ENCODE results near the gene THEM4. TPM values are rescaled to one million over a fixed set of nuclear protein-coding genes. Genes with fewer than 3 reads are reported as not detected.
A peak's percentile ranks its signal among the peaks of the same experiment; 100 is the strongest.
"Not testable (repeated sequence)": the region's sequence is repeated elsewhere in the genome, so short reads cannot be mapped to it uniquely, and the experiment has no call there.

THEM4 gene
- total RNA-seq, 3 donors from 2014 or later (not counting 1 experiment from before 2014, with no cell fraction given), result 11.9 to 16.2 (median 15.5) TPM

DNA sequence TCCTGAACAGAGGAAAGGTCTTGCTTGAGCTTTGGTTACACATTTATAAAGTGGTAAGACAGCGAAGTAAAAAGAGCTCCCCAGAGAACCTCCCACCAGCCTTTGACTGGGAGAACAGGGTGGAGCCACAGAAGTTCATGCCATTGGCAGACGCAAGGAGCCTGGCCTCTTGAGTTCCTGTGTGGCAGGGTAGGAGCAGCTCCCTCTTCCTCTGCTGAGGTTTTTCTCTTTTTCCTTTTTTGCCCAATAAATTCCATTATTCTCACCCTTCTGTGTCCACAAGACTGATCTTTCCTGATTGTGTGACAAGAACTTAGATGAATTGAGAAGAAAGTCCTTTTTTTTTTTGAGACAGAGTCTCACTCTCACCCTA lies 4.3 kb downstream of the THEM4 start:
- peak in 1 of 2 donors; percentile 77 for DNase-seq
- peak overlapping the region; percentile 68 to 82 for H3K27ac Mint-ChIP-seq
- H3K4me3 ChIP-seq (ENCODE audit: low read length), result no peak overlapping the region
- intact Hi-C loops (cut with micrococcal nuclease), result loop anchor here (5.0 kb wide), 1 partner anchor 42 kb away; no protein-coding TSS in a partner anchor
- TF ChIP-seq, protein P1, sequence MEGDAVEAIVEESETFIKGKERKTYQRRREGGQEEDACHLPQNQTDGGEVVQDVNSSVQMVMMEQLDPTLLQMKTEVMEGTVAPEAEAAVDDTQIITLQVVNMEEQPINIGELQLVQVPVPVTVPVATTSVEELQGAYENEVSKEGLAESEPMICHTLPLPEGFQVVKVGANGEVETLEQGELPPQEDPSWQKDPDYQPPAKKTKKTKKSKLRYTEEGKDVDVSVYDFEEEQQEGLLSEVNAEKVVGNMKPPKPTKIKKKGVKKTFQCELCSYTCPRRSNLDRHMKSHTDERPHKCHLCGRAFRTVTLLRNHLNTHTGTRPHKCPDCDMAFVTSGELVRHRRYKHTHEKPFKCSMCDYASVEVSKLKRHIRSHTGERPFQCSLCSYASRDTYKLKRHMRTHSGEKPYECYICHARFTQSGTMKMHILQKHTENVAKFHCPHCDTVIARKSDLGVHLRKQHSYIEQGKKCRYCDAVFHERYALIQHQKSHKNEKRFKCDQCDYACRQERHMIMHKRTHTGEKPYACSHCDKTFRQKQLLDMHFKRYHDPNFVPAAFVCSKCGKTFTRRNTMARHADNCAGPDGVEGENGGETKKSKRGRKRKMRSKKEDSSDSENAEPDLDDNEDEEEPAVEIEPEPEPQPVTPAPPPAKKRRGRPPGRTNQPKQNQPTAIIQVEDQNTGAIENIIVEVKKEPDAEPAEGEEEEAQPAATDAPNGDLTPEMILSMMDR (IDR thresholded peaks at IDR 0.05), result no peak
- peak overlapping the region; percentile 53 for H3K27ac ChIP-seq (ENCODE audit: low read length)
- no peaks in the 10 kb centered on the region for H3K36me3 ChIP-seq (ENCODE audit: control insufficient read depth, insufficient read depth, low read length)
- no peaks in the 10 kb centered on the region for H3K27me3 Mint-ChIP-seq (ENCODE audit: low read depth in 2 of 2)
- H3K9me3 ChIP-seq (ENCODE audit: control insufficient read depth, insufficient read depth, low read length), result peaks cover 13% of the 10 kb centered on the region
- peaks cover 5 to 6% of the 10 kb centered on the region in 2 donors for H3K9me3 Mint-ChIP-seq
- no peaks in the 10 kb centered on the region for H3K27me3 ChIP-seq (ENCODE audit: control insufficient read depth, insufficient read depth, low read length)
- peaks cover 28% of the 10 kb centered on the region for H3K4me1 ChIP-seq (ENCODE audit: control insufficient read depth, insufficient read depth, low read length)
- ATAC-seq, result peak in 1 of 3 donors; percentile 14
- H3K4me1 Mint-ChIP-seq, result peaks cover 42 to 44% of the 10 kb centered on the region in 2 donors
- H3K36me3 Mint-ChIP-seq, result peaks cover 18% of the 10 kb centered on the region
- 71% methylated on average over 2 of the region's 2 CpGs for WGBS (ENCODE audit: insufficient coverage)
- peak overlapping the region; percentile 43 for H3K4me3 Mint-ChIP-seq

DNA sequence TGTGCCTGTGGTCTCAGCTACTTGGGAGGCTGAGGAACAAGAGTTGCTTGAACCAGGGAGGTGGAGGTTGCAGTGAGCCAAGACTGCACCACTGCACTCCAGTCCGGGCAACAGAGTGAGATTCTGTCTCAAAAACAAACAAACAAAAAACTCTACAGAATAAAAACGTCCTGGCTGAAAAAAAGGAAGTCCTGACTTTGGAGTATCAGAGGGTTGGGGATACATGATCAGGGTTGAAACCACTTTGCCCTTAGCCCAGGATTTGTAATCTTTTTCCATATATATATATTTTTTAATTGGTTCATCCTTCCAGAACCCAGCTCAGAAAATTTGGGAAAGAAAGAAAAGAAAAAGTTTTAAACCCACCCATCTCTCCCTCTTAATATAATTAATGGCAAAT lies 6.5 kb downstream of the THEM4 start:
- TF ChIP-seq, protein P1 (IDR thresholded peaks at IDR 0.05), result no peak
- H3K36me3 ChIP-seq (ENCODE audit: control insufficient read depth, insufficient read depth, low read length), result no peaks in the 10 kb centered on the region
- peaks cover 12% of the 10 kb centered on the region for H3K9me3 ChIP-seq (ENCODE audit: control insufficient read depth, insufficient read depth, low read length)
- H3K27me3 ChIP-seq (ENCODE audit: control insufficient read depth, insufficient read depth, low read length), result no peaks in the 10 kb centered on the region
- H3K9me3 Mint-ChIP-seq, result peaks cover 6% of the 10 kb centered on the region in 2 donors
- no peak overlapping the region for H3K4me3 Mint-ChIP-seq
- DNase-seq (no peak), ATAC-seq (no peak)
- H3K27ac ChIP-seq (ENCODE audit: low read length), result no peak overlapping the region
- intact Hi-C loops (cut with micrococcal nuclease), result no loop called here
- no peaks in the 10 kb centered on the region for H3K27me3 Mint-ChIP-seq (ENCODE audit: low read depth in 2 of 2)
- peaks cover 26% of the 10 kb centered on the region for H3K4me1 ChIP-seq (ENCODE audit: control insufficient read depth, insufficient read depth, low read length)
- H3K4me3 ChIP-seq (ENCODE audit: low read length), result no peak overlapping the region
- WGBS (ENCODE audit: insufficient coverage), result no CpG with 5 or more reads among the region's 2 CpGs
- H3K4me1 Mint-ChIP-seq, result peaks cover 46 to 54% of the 10 kb centered on the region in 2 donors
- H3K27ac Mint-ChIP-seq, result no peak overlapping the region
- H3K36me3 Mint-ChIP-seq, result peaks cover 23% of the 10 kb centered on the region

DNA sequence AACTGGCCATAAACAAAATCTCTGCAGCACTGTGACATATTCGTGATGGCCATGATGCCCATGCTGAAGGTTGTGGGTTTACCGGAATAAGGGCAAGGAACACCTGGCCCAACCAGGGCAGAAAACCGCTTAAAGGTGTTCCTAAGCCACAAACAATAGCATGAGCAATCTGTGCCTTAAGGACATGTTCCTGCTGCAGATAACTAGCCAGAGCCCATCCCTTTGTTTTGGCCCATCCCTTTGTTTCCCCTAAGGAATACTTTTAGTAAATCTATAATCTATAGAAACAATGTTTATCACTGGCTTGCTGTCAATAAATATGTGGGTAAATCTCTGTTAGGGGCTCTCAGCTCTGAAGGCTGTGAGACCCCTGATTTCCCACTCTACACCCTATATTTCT lies 8.5 kb downstream of the THEM4 start:
- DNase-seq; ATAC-seq; intact Hi-C loops (cut with micrococcal nuclease); H3K27ac Mint-ChIP-seq; H3K27ac ChIP-seq (ENCODE audit: low read length); H3K27me3 Mint-ChIP-seq (ENCODE audit: low read depth in 2 of 2); H3K36me3 ChIP-seq (ENCODE audit: control insufficient read depth, insufficient read depth, low read length); H3K4me3 Mint-ChIP-seq; H3K9me3 Mint-ChIP-seq; H3K4me3 ChIP-seq (ENCODE audit: low read length); H3K9me3 ChIP-seq (ENCODE audit: control insufficient read depth, insufficient read depth, low read length); H3K27me3 ChIP-seq (ENCODE audit: control insufficient read depth, insufficient read depth, low read length): not testable (repeated sequence)
- H3K4me1 ChIP-seq (ENCODE audit: control insufficient read depth, insufficient read depth, low read length), result peaks cover 27% of the 10 kb centered on the region
- 100% methylated on average over 3 of the region's 3 CpGs for WGBS (ENCODE audit: insufficient coverage)
- Mint-ChIP-seq H3K4me1 (peaks cover 45 to 58% of the 10 kb centered on the region in 2 donors), H3K36me3 (peaks cover 13% of the 10 kb centered on the region)

DNA sequence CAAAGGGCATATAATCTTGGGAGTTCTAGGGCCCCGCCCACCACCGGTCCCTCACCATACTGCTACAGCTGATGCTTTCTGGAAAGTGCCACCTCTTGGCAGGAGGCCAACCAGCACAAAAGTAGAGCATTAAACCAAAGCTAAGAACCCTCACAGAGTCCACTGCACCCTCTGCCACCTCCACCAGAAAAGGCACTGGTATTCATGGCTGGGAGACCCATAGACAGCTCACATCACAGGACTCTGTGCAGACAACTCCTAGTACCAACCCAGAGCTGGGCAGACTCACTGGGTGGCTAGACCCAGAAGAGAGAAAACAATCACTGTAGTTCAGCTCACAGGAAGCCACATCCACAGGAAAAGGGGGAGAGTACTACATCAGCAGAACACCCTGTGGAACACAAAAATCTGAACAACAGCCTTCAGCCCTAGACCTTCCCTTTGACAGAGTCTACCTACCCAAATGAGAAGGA lies 10.8 kb downstream of the THEM4 start:
- Mint-ChIP-seq H3K9me3 (peaks cover 6% of the 10 kb centered on the region in 2 donors), H3K27ac (peak overlapping the region; percentile 35 to 84), H3K4me3 (peak overlapping the region; percentile 64), H3K4me1 (peaks cover 24 to 38% of the 10 kb centered on the region in 2 donors), H3K27me3 (ENCODE audit: low read depth in 2 of 2) (no peaks in the 10 kb centered on the region), H3K36me3 (peaks cover 13% of the 10 kb centered on the region)
- Histone ChIP-seq H3K27ac (ENCODE audit: low read length) (peak overlapping the region; percentile 50), H3K4me3 (ENCODE audit: low read length) (no peak overlapping the region), H3K9me3 (ENCODE audit: control insufficient read depth, insufficient read depth, low read length) (peaks cover 3% of the 10 kb centered on the region), H3K4me1 (ENCODE audit: control insufficient read depth, insufficient read depth, low read length) (peaks cover 19% of the 10 kb centered on the region), H3K36me3 (ENCODE audit: control insufficient read depth, insufficient read depth, low read length) (peaks cover 10% of the 10 kb centered on the region), H3K27me3 (ENCODE audit: control insufficient read depth, insufficient read depth, low read length) (no peaks in the 10 kb centered on the region)
- ATAC-seq (peak; percentile 32 to 57 (median 52)), DNase-seq (peak in 1 of 2 donors; percentile 74)
- intact Hi-C loops (cut with micrococcal nuclease), result no loop called here
- TF ChIP-seq, protein P1 (IDR thresholded peaks at IDR 0.05), result no peak
- WGBS (ENCODE audit: insufficient coverage), result 38% methylated on average over 2 of the region's 2 CpGs
